BJ (cell line): Measurements from ENCODE around the gene LMLN. TPM values are rescaled to one million over a fixed set of nuclear protein-coding genes. Genes with fewer than 3 reads are reported as not detected.

Source experiments
- CTCF ChIA-PET: fragments of 350-600 bp; formaldehyde crosslinking; extraction: SDS; loops from one replicate; lab custom pipeline; 2021; ENCODE audit warnings: antibody characterized with exemption, inconsistent platforms; lab: Yijun Ruan, JAX
- POLR2A ChIA-PET: fragments of 300-600 bp; sonication (Branson Sonifier 250); formaldehyde crosslinking; extraction: SDS; loops from one replicate; lab custom pipeline; 2021; ENCODE audit warnings: antibody characterized with exemption; lab: Charles Lee
- DNase-seq: peaks from one replicate; pipeline ENCODE4 v3.0.0-alpha.2; 2011; ENCODE audit warnings: low read depth
- H3K27me3 ChIP-seq: 2 replicates; pipeline ENCODE4 v1.6.0; 2011; ENCODE audit warnings: low read length; ENCODE audit not compliant: control insufficient read depth, insufficient read depth
- H3K36me3 ChIP-seq: 2 replicates; pipeline ENCODE4 v1.5.1; 2011; ENCODE audit warnings: low read length; ENCODE audit not compliant: control insufficient read depth, insufficient read depth
- H3K4me3 ChIP-seq: 2 replicates; pipeline ENCODE4 v1.5.1; 2011; ENCODE audit warnings: low read depth, mild to moderate bottlenecking, control low read depth, low read length
- polyA plus RNA-seq: library from polyadenylated mRNA; depleted of rRNA; stranded (reverse); fragments of >200 nt; gene quantifications from 2 replicates; pipeline ENCODE4 v1.2.3, GENCODE V29; 2011; rRNA removed
- small RNA-seq: library from RNA; depleted of rRNA; stranded (forward); fragments of <200 nt; gene quantifications from one replicate; pipeline ENCODE3, GENCODE V24; 2012; ENCODE audit warnings: low replicate concordance, low read depth; ENCODE audit not compliant: insufficient read length
- TF ChIP-seq, protein P1 (sequence below): IDR thresholded peaks from 2 replicates; pipeline ENCODE4 v1.5.1; 2011; ENCODE audit warnings: low read depth, mild to moderate bottlenecking, control low read depth, inconsistent platforms, low read length, moderate library complexity; ENCODE audit not compliant: insufficient read depth

The LMLN gene
- polyA plus RNA-seq, 1 experiment: 4.5 TPM

DNA sequence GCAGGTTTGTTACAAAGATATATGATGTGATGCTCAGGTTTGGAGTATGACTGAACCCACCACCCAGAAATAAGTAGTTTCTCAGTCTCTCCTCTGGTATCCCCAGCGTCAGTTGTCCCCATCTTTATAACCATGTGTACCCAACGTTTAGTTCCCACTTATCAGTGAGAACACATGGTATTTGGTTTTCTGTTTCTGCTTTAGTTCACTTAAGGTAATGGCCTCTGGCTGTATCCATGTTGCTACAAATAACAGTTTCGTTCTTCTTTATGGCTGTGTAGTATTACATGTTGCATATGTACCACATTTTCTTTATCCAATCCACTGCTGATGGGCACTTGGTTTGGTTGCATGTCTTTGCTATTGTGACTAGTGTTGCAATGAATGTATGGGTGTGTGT, 132.3 kb downstream of the LMLN start:
- Histone ChIP-seq H3K27me3 (peaks cover 10% of the 10 kb centered on the region), H3K36me3 (no peaks in the 10 kb centered on the region), H3K4me3 (no peak overlapping the region)
- CTCF ChIA-PET: interaction anchor here (1.2 kb wide), 1 partner anchor 25 kb away, joined by 3 read pairs; no protein-coding TSS in a partner anchor
- POLR2A ChIA-PET: no interaction called here
- TF ChIP-seq, protein P1, sequence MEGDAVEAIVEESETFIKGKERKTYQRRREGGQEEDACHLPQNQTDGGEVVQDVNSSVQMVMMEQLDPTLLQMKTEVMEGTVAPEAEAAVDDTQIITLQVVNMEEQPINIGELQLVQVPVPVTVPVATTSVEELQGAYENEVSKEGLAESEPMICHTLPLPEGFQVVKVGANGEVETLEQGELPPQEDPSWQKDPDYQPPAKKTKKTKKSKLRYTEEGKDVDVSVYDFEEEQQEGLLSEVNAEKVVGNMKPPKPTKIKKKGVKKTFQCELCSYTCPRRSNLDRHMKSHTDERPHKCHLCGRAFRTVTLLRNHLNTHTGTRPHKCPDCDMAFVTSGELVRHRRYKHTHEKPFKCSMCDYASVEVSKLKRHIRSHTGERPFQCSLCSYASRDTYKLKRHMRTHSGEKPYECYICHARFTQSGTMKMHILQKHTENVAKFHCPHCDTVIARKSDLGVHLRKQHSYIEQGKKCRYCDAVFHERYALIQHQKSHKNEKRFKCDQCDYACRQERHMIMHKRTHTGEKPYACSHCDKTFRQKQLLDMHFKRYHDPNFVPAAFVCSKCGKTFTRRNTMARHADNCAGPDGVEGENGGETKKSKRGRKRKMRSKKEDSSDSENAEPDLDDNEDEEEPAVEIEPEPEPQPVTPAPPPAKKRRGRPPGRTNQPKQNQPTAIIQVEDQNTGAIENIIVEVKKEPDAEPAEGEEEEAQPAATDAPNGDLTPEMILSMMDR: no peak
- DNase-seq: no peak

DNA sequence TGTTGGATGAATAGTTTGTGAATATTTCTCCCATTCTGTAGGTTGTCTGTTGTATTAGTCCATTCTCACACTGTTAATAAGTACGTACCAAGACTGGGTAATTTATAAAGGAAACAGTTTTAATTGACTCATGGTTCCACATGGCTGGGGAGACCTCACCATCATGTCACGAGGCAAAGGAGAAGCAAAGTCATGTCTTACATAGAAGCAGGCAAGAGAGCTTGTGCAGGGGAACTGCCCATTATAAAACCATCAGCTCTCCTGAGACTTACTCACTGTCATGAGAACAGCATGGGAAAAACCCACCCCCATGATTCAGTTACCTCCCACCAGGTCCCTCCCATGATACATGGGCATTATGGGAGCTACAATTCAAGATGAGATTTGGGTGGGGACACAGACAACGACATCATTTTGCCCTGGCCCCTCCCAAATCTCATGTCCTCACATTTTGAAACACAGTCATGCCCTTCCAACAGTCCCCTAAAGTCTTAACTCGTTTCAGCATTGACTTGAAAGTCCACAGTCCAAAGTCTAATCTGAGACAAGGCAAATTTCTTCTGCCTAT, 133.2 kb downstream of the LMLN start:
- TF ChIP-seq, protein P1: no peak
- Histone ChIP-seq H3K36me3 (no peaks in the 10 kb centered on the region), H3K4me3 (no peak overlapping the region), H3K27me3 (peaks cover 5% of the 10 kb centered on the region)
- ChIA-PET POLR2A (no interaction called here), CTCF (interaction anchor here (0.8 to 1.2 kb wide), 2 partner anchors 13 to 26 kb away, joined by 3 read pairs; no protein-coding TSS in a partner anchor)
- no peak for DNase-seq

Small RNA genes within 50 kb of the gene (small RNA-seq; reads per million reads assigned to genes)
- gene RNU6-621P: not detected
- gene RNU6-821P: not detected

Other genes with a start within 250 kb of the LMLN start
- gene RUBCN, start 223.3 kb upstream of the LMLN start, polyA plus RNA-seq: 8.6 and 15.3 TPM in 2 replicates
- gene FYTTD1, start 210.3 kb upstream of the LMLN start, polyA plus RNA-seq: 37.2 and 61.6 TPM in 2 replicates
- 109 and 155 TPM in 2 replicates for gene LRCH3, start 169.0 kb upstream of the LMLN start, polyA plus RNA-seq
- gene RPL35A, start 10.0 kb upstream of the LMLN start, polyA plus RNA-seq: 507 and 1,233 TPM in 2 replicates